Neural progenitor cell (in vitro differentiated cells): ENCODE results near the gene TMEM203. TPM values are rescaled to one million over a fixed set of nuclear protein-coding genes. Genes with fewer than 3 reads are reported as not detected.

Source experiments
- DNase-seq: peaks from one replicate; pipeline ENCODE4 v3.0.0-alpha.2; 2016; ENCODE audit warnings: low spot score
- H2AFZ ChIP-seq: fragments of 200-600 bp; sonication (generic); replicated peaks from 2 replicates; pipeline ENCODE4 v1.6.1; 2016; ENCODE audit warnings: antibody characterized with exemption
- H3F3A ChIP-seq: fragments of 200-600 bp; sonication (generic); 2 replicates; pipeline ENCODE4 v1.6.1; 2016; ENCODE audit warnings: antibody characterized with exemption, low read depth
- H3K27ac ChIP-seq: fragments of 200-600 bp; sonication (generic); 2 replicates; pipeline ENCODE4 v1.5.1; 2016; ENCODE audit warnings: mild to moderate bottlenecking
- H3K27me3 ChIP-seq: fragments of 200-600 bp; sonication (generic); 2 replicates; pipeline ENCODE4 v1.6.1; 2016; ENCODE audit warnings: mild to moderate bottlenecking, moderate library complexity
- H3K36me3 ChIP-seq: fragments of 200-600 bp; sonication (generic); 2 replicates; pipeline ENCODE4 v1.5.1; 2016
- H3K4me1 ChIP-seq: fragments of 200-600 bp; sonication (generic); 2 replicates; pipeline ENCODE4 v1.6.1; 2016; ENCODE audit warnings: mixed run types
- H3K4me2 ChIP-seq: fragments of 200-600 bp; sonication (generic); 2 replicates; pipeline ENCODE4 v1.6.1; 2016
- H3K4me3 ChIP-seq: fragments of 200-600 bp; sonication (generic); 2 replicates; pipeline ENCODE4 v1.5.1; 2016
- H3K79me2 ChIP-seq: fragments of 200-600 bp; sonication (generic); 2 replicates; pipeline ENCODE4 v1.6.1; 2016; ENCODE audit warnings: low read depth
- H3K9ac ChIP-seq: fragments of 200-600 bp; sonication (generic); 2 replicates; pipeline ENCODE4 v1.6.1; 2016
- H3K9me3 ChIP-seq: fragments of 200-600 bp; sonication (generic); 2 replicates; pipeline ENCODE4 v1.5.1; 2016; ENCODE audit warnings: low read depth
- H4K20me1 ChIP-seq: fragments of 200-600 bp; sonication (generic); 2 replicates; pipeline ENCODE4 v1.6.1; 2016; ENCODE audit warnings: low read depth
- H3K27ac Mint-ChIP-seq: 3 replicates; pipeline ENCODE4 v1.8.0; 2021; ENCODE audit warnings: mixed read lengths
- H3K27me3 Mint-ChIP-seq: 2 replicates; pipeline ENCODE4 v1.8.0; 2022; ENCODE audit warnings: low read depth, mild to moderate bottlenecking, inconsistent platforms, moderate library complexity, mixed read lengths; ENCODE audit not compliant: insufficient read depth
- H3K36me3 Mint-ChIP-seq: 3 replicates; pipeline ENCODE4 v1.8.0; 2021; ENCODE audit warnings: mixed read lengths
- H3K4me1 Mint-ChIP-seq: 3 replicates; pipeline ENCODE4 v1.8.0; 2021; ENCODE audit warnings: mixed read lengths
- H3K4me3 Mint-ChIP-seq: 3 replicates; pipeline ENCODE4 v1.8.0; 2021; ENCODE audit warnings: mild to moderate bottlenecking, moderate library complexity, mixed read lengths
- H3K9me3 Mint-ChIP-seq: 3 replicates; pipeline ENCODE4 v1.8.0; 2020; ENCODE audit warnings: mixed read lengths
- CTCF ChIP-seq: fragments of 200-600 bp; sonication (generic); IDR thresholded peaks from 2 replicates; pipeline ENCODE4 v1.5.1; 2017; ENCODE audit warnings: antibody characterized with exemption, mild to moderate bottlenecking
- EZH2 ChIP-seq: fragments of 200-600 bp; sonication (generic); IDR thresholded peaks from 2 replicates; pipeline ENCODE4 v1.6.1; 2017; ENCODE audit warnings: antibody characterized with exemption, mild to moderate bottlenecking, moderate library complexity
- EZH2phosphoT487 ChIP-seq: fragments of 200-600 bp; sonication (generic); IDR thresholded peaks from 2 replicates; pipeline ENCODE4 v1.6.1; 2017; ENCODE audit warnings: antibody characterized with exemption
- total RNA-seq: library from RNA; depleted of rRNA; stranded (reverse); fragments of >200 nt; gene quantifications from 2 replicates; pipeline ENCODE4 v1.2.3, GENCODE V29; 2015; ENCODE audit warnings: low replicate concordance

TMEM203 gene
- total RNA-seq, 1 donor from 2014 or later: 21.6 TPM

GRCh38 chr9:137242269-137243203 is 37.1 kb upstream of the TMEM203 start:
- Histone ChIP-seq H3K36me3 (no peaks in the 10 kb centered on the region), H3K27me3 (no peaks in the 10 kb centered on the region), H3K4me2 (peak overlapping the region; percentile 100), H3K4me1 (peaks cover 7% of the 10 kb centered on the region), H3K9ac (peak overlapping the region; percentile 68), H3F3A (peaks cover 51% of the 10 kb centered on the region), H4K20me1 (peaks cover 44% of the 10 kb centered on the region), H3K27ac (no peak overlapping the region), H2AFZ (no peak overlapping the region), H3K9me3 (no peaks in the 10 kb centered on the region), H3K79me2 (peaks cover 36% of the 10 kb centered on the region), H3K4me3 (peak overlapping the region; percentile 100)
- Mint-ChIP-seq H3K27ac (no peak overlapping the region), H3K4me1 (peaks cover 43% of the 10 kb centered on the region), H3K4me3 (peak overlapping the region; percentile 92), H3K27me3 (no peaks in the 10 kb centered on the region), H3K36me3 (peaks cover 14% of the 10 kb centered on the region), H3K9me3 (no peaks in the 10 kb centered on the region)
- no peak for DNase-seq
- TF ChIP-seq EZH2 (no peak), CTCF (no peak), EZH2phosphoT487 (no peak)

DNA sequence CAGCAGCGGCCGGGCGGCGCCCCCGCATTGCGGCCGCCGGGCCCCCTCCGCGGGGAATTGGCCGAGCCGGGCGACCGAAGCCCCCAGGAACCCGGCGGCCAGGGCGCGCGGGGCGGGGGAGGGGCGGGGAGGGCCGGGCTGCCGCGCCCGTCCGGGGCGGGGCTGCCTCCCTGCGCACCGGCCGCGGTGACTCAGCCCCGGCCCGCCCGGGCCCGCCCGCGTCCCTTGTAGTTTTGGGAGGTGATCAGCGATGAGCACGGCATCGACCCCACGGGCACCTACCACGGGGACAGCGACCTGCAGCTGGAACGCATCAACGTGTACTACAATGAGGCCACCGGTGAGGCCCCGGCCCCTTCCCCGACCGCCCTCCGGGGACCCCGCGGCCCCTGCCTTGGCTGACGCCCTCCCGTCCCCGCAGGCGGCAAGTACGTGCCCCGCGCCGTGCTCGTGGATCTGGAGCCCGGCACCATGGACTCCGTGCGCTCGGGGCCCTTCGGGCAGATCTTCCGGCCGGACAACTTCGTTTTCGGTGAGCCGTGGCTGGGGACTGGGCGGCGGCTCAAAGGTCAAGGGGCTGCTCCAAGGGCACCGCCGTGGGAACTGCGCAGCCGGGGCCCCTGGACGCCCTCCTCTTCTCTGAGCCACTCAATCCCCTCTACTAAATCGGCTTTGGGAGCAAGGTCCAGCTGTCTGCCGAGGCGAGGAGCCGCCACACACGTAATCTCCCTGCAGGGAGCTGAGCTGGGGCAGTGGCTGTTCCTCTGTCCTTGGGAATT is 36.2 kb upstream of the TMEM203 start:
- Histone ChIP-seq H3F3A (peaks cover 51% of the 10 kb centered on the region), H3K79me2 (peaks cover 36% of the 10 kb centered on the region), H3K4me2 (peak overlapping the region; percentile 100), H3K9me3 (no peaks in the 10 kb centered on the region), H3K36me3 (no peaks in the 10 kb centered on the region), H2AFZ (no peak overlapping the region), H3K27me3 (no peaks in the 10 kb centered on the region), H3K27ac (no peak overlapping the region), H3K4me1 (peaks cover 12% of the 10 kb centered on the region), H3K4me3 (peak overlapping the region; percentile 100), H4K20me1 (peaks cover 51% of the 10 kb centered on the region), H3K9ac (peak overlapping the region; percentile 68)
- Mint-ChIP-seq H3K27ac (peak overlapping the region; percentile 53), H3K4me3 (peak overlapping the region; percentile 92), H3K36me3 (peaks cover 14% of the 10 kb centered on the region), H3K9me3 (no peaks in the 10 kb centered on the region), H3K27me3 (no peaks in the 10 kb centered on the region), H3K4me1 (peaks cover 35% of the 10 kb centered on the region)
- DNase-seq: peak; percentile 67
- TF ChIP-seq CTCF (no peak), EZH2 (no peak), EZH2phosphoT487 (no peak)

GRCh38 chr9:137240841-137241489 is 35.5 kb upstream of the TMEM203 start, which contains the start of gene TUBB4B:
TSS of gene TUBB4B (plus strand) at chr9:137241287. CDS start at chr9:137241361, 74 bp downstream.
- peak within 1 kb of the TSS; percentile 98 for H3K4me3 Mint-ChIP-seq
- Histone ChIP-seq H3F3A (peaks cover 51% of the 10 kb centered on the region), H3K27ac (peak within 1 kb of the TSS; percentile 86), H3K36me3 (no peaks in the 10 kb centered on the region), H3K79me2 (peaks cover 36% of the 10 kb centered on the region), H3K4me1 (peaks cover 14% of the 10 kb centered on the region), H3K27me3 (no peaks in the 10 kb centered on the region), H3K9ac (peak within 1 kb of the TSS; percentile 68), H2AFZ (peak within 1 kb of the TSS; percentile 51), H3K4me2 (peak within 1 kb of the TSS; percentile 100), H3K9me3 (no peaks in the 10 kb centered on the region), H3K4me3 (peak within 1 kb of the TSS; percentile 100), H4K20me1 (peaks cover 53% of the 10 kb centered on the region)
- TF ChIP-seq CTCF (no peak), EZH2phosphoT487 (no peak)
- no peaks in the 10 kb centered on the region for H3K9me3 Mint-ChIP-seq
- H3K27me3 Mint-ChIP-seq: no peaks in the 10 kb centered on the region
- H3K4me1 Mint-ChIP-seq: peaks cover 35% of the 10 kb centered on the region
- DNase-seq: peak; percentile 99
- H3K36me3 Mint-ChIP-seq: peaks cover 14% of the 10 kb centered on the region
- peak within 1 kb of the TSS; percentile 89 for H3K27ac Mint-ChIP-seq
